8988T (cell line): ENCODE results near the gene PRR5L.
A peak's percentile ranks its signal among the peaks of the same experiment; 100 is the strongest.
"Not testable (repeated sequence)": the region's sequence is repeated elsewhere in the genome, so short reads cannot be mapped to it uniquely, and the experiment has no call there.

Source experiments
- DNase-seq: peaks from one replicate; pipeline ENCODE4 v3.0.0; 2011

Gene PRR5L

GRCh38 chr11:36469881-36470802, 174.1 kb downstream of the PRR5L start:
- DNase-seq = no peak

DNA sequence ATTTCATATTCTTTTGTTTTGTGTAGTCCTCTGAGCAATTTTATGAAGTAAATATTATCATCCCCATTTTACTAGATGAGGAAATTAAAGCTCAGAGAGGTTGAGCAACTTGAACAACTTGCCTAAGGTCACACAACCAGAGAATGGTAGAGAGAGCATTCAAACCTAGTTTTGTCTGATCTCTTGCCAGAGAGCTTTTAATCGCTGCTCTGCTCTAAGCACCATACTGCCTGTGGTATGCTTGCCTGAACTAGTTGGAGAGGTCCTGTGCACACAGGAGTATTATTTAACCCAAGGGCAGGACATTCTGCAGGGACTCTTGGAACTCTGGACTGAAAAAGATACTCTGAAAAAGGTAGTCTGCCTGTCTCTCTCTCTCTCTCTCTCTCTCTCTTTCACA, 175.5 kb downstream of the PRR5L start:
- DNase-seq = no peak

GRCh38 chr11:36475192-36475591, 179.1 kb downstream of the PRR5L start:
- no peak for DNase-seq

DNA sequence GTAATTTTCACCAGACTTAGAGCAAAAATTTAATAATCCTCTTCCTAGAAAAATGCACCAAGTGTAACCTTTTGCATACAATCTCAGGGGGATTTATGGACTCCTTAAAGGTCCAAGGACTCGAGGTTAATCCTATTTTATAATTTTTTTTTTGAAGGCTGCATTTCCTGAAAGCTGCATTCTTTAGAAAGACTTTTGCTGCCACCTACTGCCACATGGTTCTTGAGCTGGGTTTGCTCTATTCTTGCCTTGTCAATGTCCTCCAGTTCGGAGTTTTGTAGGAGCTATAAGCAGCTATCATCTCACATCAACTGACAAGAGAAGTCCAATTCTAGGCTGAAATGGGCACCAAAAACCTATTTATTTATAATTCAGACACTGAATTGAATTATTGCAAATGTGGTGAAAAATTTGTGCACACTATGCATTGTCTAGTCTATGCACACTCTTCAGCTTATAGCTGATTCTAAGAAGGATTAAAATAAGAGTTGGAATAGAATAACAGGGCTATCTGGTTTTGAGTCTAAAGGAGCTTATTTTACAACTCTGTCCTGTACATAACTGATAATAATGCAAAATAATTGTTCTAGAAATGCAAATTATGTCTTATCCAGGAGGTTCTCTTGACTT, 182.7 kb downstream of the PRR5L start:
- no peak for DNase-seq

DNA sequence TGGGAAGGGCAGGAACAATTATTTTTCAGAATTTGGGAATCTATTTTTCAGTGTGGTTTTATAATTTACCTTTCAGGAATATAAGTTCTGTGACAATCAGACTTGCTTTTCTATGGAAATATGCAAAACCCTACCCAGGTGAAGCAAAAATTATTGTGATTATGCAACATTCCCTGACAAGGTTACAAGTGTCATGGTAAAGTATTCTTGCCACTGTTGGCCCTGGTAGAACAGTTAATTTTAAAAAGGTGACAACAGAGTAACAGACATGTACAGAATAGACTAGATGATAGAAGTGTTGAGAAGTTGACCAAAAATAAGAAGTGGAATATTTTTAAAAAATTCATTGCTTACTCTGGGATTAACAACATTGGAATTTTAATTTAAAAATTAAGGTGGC, 184.7 kb downstream of the PRR5L start:
- DNase-seq = no peak

DNA sequence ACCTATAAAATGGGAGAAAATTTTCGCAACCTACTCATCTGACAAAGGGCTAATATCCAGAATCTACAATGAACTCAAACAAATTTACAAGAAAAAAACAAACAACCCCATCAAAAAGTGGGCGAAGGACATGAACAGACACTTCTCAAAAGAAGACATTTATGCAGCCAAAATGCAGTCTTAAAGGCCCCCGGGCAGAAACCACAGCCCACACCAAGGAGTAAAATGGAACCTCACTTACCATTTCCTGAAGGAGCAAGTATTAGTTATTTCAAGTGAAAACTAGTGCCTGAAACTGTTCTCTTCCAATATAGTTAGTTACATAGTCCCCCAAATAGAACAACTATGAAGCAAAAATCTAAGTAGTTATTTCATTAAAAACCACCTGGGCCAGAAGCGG, 187.0 kb downstream of the PRR5L start:
- not testable (repeated sequence) for DNase-seq

- no peak for DNase-seq
These were observed 189.4 kb downstream of the PRR5L start for GRCh38 chr11:36485298-36486002.

DNA sequence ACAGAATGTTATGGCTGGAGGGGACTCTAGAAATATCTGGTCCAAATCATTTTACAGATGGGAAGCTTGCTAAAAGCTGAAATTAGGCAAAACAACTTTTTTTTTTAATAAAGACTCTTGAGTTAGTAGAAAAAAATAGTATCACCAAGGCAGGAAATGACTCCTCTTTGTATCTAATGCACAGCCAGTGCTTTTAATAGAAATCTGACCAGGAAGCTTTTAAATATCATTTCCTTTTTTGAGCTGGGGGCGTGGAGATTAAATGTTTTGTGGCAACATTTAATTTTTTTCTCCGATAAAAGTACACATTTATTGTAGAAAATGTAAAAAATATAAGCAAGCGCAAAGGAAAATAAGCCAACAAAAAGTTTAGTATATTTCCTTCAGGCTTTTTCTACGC, 191.5 kb downstream of the PRR5L start:
- DNase-seq = no peak

- DNase-seq = no peak
These were observed 192.0 kb downstream of the PRR5L start for GRCh38 chr11:36488096-36488495.

GRCh38 chr11:36490026-36490806, 194.1 kb downstream of the PRR5L start:
- no peak for DNase-seq

GRCh38 chr11:36492724-36493304, 196.7 kb downstream of the PRR5L start:
- DNase-seq = no peak

- no peak for DNase-seq
These were observed 197.2 kb downstream of the PRR5L start for GRCh38 chr11:36493332-36493731.

- no peak for DNase-seq
These were observed 202.6 kb downstream of the PRR5L start for GRCh38 chr11:36498721-36499120.

DNA sequence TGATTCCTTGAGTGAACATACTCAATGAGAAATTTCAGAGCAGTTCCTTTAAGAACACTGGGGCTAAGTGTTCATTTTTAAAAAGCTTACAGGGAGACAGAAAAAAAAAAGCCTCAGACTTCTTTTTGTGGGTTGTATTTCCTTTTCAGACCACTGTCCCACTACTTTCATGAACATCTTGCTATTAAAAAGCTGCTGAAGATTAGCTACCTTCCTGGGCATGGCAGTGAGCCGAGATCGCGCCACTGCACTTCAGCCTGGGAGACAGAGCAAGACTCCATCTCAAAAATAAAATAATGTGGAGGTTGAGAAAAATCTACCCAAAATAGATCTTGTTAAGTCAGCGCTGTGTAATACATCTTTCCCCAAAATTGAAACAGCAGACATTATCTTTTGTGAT, 203.2 kb downstream of the PRR5L start:
- DNase-seq = no peak

- DNase-seq = no peak
These were observed 204.2 kb downstream of the PRR5L start for GRCh38 chr11:36500315-36500721.

GRCh38 chr11:36501236-36501635, 205.1 kb downstream of the PRR5L start:
- no peak for DNase-seq

DNA sequence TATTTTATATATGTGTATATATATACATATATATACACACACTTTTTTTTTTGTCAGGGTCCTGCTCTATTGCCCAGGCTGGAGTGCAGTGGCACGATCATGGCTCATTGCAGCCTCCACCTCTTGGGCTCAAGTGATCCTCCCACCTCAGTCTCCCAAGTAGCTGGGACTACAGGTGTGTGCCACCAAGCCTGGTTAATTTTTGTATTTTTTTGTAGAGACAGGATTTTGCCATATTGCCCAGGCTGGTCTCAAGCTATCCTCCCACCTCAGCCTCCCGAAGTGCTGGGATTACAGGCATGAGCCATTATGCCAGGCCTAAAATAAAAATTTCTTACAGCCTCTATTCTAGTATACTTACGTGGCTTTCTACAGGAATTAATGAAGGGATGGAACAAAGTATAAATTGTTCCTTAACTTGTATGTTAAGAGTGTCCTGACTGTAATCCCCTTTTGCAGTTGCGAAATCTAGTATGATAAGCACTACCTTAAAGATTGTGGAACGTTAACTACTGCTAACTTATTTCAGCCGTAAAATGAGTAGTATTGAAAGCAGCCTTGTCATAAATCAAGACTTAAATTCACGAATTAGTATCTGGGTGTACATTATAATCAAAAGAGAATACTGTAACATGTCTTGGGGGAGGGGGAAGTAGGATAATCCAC, 211.9 kb downstream of the PRR5L start:
- DNase-seq = no peak

DNA sequence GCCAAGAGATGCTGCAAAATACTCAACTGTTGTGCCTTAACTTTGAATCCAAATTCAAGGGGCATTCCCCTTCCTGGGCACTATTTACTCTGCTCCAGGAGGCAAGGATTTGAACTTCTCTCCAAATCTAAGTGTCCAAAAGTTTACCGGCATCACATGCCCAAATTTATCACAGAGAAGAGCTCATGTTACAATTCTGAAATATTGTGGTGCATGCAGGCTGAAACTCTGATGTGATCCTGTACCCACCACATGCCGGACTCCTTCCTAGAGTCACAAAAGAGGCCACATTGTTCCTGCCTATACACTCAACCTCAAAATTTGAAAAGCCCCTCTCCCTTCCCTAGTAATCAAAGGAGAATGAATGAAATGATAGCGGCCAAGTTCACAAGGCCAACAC, 212.7 kb downstream of the PRR5L start:
- DNase-seq = no peak

DNA sequence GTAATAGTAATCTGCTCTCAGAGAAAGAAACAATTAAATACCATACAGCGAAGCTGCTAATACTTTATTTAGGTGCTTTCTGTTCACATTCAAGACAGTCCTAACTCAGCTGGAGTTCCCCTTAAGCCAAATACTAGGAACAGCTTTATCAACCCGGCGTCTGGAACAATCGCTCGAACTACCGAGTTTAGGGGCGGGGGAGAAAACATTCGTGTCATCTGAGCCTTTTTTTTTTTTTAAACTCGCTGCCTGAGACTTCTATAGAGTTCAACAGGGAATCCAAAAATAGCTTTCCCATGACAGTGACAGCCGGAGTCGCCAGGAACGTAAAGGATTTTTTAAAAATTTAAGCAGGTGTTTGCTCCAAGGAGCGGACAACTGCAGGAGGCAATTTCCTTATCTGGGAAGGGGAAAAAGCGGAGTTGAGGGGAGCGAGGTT, 213.1 kb downstream of the PRR5L start:
- DNase-seq = no peak

GRCh38 chr11:36509694-36510593, 213.9 kb downstream of the PRR5L start, which contains the start of gene TRAF6:
TRAF6 (minus strand) TSS chr11:36510272; CDS start chr11:36501515, 8,757 bp downstream.
- peak; percentile 53 for DNase-seq

- DNase-seq = no peak
These were observed 214.5 kb downstream of the PRR5L start for GRCh38 chr11:36510594-36510942.
